CD1c-positive myeloid dendritic cell (primary cell): ENCODE measurements around the gene SHANK2.

Source experiments
- DNase-seq: peaks from one replicate; pipeline ENCODE4 v3.0.0-alpha.2; 2016; ENCODE audit errors: extremely low spot score

SHANK2 gene

DNA sequence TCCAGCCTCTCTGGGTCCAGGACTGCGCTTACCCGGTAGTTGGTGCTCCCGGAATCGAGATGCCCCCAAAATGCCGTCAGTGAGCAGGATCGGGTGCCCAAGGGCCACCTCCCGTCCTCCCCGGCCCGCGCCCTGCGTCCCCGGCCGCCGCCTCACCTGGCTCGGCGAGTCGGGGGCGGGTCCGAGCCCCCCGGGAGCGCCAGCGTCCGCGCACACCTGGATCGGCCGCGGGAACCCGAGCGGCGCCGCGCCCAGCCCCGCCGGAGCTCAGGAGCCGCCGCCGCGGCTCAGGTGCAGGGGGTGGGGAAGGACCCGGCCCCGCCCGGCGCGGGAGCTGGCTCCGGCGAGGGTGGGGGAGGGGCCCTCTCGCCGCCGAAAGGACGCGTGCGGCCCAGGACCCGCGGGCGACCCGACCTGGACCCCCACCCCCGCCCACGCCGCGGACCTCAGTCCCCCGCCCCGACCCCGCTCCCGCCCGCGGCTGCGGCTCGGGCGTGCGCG lies at the start of gene SHANK2:
Gene SHANK2 (minus strand): TSS at position 309 of the 501 bp plus-strand sequence. CDS start 105,251 bp downstream, outside the sequence.
- no peak for DNase-seq

DNA sequence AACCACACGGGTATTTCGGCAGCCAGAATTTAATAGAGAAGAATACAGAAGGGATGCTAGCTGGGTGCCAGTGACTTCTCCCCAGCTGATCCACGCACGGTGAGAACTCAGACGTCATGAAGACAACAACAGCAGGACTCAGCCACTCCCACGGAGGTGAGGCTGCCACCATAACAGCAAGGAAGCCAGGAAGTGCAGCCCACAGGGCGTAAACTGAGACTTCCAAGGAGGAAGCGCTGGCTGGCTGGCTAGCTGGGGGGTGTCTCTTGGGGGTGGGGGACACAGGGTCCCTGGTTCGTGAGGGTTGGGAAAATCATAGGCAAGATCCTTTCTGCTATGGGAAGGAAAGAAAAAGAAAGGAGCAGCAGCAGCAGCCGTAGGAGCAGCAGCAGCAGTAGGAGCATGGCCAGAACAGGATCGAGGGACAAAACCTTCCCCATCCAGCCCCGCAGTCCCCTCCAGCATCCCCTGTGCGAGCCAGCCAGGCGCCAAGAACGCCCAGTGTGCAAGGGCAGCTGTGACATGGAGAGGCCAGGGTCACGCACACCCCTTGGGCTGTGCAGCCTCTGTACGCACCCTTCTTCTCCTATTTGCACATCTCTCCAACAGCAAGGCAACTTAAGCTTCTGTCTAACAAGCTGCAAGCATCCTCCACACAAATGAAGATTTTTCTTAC lies 49.6 kb upstream of the SHANK2 start:
- DNase-seq, result no peak

DNA sequence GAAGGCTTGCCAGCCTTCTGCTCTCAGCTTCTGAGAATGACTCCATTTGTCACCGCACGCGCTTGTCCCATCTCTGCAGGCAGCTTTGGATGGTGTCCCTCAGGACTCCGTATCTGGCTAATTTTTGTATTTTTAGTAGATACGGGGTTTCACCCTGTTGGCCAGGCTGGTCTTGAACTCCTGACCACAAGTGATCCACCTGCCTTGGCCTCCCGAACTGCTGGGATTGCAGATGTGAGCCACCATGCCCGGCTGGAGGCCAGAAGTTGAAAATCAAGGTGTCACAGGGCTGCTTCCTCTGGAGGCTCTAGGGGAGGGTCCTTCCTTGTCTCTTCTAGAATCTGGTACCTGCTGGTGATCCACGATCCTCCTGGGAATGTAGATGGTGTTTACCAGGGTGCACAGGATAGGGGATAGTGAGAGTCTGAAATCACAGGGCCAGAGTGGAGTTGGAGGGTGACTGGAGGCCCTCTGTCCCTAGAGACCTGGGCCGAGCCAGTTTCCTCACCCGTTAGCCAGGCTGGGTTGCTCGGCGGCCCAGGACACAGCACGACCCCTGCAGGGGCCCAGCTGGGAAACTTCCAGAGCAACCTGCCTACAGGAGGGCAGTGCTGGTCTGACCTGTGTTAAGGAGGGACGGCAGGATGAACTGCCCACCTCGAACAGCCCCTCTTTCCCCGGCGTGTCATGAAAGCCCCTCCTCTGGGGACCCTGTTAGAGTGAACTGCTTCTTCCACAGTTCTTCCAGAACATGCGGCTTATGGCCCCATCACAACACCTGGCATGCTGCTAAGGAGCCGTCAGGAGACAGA lies 48.9 kb upstream of the SHANK2 start:
- no peak for DNase-seq

DNA sequence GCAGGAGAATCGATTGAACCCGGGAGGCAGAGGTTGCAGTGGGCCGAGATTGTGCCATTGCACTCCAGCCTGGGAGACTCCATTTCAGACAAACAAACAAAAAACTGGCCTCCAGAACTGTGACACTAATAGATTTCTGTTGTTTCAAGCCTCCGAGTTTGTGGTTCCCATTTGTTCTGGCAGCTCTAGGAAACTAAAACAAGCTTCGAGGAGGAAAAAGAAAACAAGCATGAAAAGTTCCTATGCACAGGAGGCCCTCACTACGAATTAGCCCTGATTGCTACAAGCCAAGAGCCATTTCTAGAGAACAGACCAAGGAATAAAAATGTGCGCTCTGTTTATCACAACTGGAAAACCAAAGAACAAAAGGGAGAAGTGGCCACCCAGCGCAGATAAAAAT lies 47.8 kb upstream of the SHANK2 start:
- no peak for DNase-seq

DNA sequence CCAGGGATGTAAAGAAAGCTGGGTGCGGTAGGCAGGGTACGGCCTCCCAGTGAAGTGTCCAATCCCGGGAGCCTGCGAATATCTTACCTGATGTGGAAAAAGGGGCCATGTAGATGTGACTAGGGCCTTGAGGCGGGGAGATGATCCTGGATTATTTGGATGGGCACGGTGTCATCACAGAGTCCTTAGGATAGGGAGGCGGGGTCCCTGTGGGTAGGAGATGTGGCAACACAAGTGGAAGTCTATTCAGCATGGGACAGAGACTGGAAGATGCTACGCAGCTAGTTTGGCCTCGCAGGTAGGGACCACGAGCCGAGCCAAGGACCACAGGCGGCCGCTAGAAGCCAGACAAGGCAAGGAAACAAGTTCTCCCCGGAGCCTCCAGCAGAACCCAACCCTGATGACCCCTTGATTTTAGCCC lies 46.4 kb upstream of the SHANK2 start:
- no peak for DNase-seq

DNA sequence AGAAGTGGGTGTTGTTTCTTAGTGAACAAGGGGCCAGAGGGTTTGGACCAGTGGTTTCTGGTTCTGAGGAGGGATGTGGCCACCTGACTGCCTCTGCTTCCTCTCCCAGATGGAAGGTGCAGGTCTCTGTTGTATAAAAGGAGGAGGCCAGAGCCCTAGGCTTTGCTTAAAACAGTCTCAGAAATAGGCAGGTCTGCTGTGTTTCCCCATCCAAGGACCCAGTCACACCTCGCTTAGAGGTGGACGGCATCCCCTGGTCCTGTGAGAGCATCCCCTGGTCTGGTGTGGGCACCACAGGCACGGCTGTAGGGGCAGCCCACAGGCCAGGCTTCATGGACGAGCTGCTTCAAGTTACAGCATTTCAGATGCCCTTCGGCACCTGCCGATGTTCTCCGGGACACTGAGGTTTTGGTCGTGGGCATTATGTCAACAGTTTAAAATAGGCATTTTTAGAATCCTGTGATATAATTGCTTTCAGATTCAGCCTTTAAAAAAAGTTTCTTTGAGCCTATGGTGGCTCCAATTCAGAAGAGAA lies 45.7 kb upstream of the SHANK2 start:
- no peak for DNase-seq

DNA sequence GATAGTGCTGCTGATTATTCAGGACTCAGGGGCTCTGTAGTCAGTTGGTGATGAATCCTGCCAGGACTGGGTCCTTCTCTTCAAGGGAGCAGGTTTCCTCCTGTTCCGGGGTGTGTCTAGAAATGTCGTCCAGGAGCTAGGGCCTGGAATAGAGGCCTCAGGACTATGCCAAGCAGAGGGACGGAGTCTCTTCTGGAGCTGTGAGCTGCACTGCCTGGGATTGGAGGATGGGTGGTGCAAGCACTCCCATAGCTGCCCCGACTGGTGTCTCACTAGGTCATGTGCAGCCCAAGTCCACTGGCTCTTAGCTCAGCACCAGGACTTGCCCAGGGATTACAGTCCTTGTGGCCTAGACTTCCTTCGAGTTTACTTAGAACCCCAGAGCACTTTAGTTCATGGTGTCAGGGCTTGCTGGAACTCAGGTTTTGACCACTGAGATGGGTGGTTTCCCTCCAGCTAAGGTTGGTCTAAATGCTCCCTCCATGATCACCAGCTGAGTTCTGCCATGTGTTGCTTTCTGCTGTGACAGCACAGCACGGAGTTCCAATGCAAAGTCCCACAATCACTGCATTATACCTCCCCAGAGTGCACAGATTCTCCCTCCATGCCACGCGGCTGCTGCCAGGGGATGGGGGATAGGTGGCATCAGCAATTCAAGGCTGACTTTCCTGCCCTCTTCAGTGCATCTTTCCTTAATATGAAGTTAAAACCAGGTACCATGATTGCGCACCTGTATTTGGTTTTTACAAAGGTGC lies 42.6 kb upstream of the SHANK2 start:
- DNase-seq, result no peak

DNA sequence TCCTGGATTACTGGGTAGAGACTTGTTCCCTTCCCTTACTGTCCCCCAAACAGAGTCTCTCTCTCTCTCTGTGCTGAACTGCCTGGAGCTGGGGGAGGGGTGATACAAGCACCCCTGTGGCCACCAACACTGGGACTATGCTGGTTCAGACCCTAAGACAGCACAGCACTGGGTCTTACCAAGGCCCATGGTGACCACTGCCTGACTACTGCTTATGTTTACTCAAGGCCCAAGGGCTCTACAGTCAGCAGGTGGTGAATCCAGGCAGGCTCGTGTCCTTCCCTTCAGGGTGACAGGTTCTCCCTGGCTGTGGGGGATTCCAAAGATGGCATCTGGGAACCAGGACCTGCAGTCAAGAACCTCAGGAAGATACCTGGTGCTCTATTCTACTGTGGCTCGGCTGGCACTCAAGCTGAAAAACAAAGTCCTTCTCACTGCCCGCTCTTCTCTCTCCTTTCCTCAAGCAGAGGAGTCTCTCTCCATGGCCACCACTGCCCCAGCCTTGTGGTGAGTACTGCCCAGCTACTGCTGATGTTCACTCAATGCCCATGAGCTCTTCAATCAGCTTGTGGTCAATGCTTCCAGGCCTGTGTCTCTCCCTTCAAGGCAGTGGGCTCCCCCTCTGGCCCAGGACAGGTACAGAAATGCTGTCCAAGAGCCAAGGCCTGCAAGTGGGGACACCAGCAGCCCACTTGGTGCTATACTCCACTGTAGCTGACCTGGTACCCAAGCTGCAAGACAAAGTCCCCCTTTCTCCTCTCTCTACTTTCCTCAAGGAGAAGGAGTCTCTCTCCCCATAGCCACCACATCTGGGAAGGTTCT lies 41.8 kb upstream of the SHANK2 start:
- DNase-seq, result no peak

DNA sequence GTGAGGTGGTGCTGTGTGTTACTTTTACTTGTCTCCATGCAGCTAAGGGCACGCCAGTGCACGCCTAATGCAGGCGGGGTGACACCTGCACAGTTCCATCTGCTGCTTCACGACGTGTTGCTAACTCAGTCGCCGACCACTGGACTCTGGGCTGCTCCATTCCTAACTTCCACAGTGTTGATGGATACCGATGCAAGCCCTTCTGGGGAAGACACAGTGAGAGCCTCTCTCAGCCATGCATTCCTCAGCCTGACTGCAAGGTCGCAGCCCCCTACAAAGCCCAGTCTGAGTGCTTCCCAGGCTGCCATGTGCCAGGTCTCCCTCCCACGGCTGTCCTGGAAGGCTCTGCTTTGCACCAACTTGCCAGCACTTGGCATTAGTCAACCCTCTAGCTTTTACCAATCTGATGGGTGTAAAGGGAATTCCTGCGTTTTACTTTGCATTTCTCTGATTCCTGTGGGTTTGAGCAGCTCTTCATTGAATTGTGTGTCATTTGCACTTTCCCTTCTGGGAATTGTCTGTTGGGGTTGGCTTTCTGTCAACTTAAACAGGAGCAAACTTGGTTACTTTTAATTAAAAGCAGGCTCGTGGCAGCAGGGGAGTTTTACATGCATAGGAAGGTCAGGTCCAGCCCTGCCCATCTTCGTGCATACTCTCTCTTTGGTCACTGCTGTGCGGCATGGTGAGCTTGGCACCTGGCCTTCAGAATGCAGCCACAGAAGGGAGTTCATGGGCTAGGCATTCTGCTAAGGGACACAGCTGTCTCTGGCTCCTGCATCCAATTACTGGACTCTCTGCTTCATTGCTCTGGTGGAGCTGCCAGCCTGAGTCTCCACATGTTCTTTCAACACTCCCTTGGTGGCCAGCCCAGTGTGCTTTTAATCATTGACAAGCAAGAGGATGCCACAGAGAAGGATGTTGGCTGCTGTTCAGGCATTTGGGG lies 34.6 kb upstream of the SHANK2 start:
- no peak for DNase-seq

DNA sequence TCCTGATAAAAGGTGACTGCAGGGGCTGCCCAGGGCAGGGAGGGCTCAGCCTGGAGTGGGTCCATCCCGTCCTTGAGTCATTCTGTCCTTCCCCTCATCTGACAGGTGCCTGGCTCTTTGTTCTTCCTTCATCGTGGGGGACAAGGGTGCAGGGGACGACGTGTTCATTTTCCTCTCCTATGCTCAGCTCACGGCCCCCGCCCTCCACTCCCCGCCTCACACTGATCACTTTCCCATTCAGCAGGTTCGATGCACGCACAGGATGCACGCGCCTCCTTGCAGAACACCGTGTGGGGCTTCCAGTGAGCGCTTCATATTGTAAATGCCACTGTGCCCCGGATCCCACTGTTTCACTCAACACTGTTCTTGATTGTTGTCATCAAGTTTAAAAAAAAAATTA lies 32.7 kb upstream of the SHANK2 start:
- no peak for DNase-seq

DNA sequence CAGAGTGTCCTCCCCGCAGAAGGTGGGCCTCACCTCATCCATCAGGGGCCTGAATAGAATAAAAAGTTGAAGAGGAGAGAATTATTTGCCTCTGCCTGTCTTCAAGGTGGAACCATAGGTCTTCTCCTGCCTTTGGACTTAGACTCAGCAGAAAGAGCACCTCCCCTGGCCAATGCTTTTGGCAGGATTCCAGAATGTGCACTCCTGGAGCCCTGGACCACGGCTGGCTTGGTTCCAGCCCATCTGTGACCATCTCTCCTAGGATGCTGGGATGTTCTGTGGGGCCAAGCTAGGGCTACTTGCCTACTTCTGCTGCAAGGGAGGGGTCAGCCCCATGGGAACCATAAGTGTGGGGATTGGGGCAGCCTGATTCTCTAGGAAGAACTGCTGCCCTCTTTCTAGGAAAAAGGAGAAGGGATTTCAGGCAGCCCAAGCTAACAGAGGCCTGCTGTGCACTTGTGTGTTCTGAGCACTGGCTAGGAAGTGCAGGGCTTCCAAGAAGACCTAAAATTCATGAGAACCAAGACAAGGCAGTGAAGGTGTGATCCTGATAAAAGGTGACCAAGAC lies 32.2 kb upstream of the SHANK2 start:
- DNase-seq, result no peak

DNA sequence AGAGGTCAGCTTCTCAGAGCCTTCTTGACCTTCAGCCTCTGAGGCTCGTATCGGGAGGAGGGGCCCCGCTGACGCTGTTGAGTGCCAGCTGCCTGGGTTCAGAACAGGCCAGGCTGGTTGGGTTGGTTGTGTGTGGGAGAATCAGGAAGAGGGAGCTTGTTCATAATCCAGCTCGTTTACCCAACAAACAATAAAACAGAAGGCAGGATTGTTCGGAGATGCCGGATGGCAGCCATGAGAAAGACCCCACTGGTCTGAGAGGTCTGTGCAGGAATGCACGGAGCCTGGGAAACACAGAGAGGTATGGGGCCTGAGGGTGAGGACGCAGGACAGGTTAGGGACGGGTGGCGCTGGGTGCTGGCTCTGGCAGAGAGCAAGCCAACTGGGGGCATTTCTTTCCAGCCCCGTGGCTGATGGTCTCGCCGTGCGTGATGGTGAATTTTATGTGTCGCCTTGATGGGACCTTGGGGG lies 31.6 kb upstream of the SHANK2 start:
- DNase-seq, result no peak

DNA sequence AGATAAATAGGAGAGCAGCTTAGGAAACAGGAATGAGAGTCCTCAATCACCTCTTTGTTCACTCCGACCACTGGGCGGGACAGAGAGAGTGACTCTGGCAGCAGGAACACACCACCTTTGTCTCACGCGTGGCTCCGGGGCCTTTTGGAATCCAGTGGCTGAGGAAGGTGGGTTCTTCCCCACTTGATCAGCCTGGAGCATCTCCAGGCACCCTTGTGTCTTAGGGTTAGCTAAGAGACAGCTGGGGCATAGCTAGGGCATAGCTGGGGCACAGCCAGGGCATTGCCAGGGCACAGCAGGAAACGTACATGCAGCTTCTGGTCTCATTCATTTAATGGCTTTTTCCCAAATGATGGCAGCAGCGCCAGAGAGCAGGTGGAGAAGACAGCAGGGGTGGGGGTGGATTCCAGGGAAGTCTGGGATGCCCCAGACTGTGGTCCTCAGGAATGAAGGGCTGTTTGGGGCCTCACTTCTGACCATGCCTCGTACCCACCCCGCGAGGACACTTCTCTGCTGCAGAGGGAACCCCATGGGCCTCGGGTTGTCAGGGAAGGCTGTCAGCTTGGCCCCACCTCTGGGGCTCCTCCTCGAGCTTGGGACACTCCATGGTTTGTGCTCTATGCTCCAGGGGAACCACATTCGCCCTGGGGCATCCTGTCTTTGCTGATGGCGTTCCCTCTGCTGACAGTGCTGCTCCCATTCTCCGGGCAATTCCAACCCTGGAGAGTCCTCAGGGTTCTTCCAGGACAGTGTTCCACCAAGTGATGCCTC lies 30.4 kb upstream of the SHANK2 start:
- DNase-seq, result no peak

DNA sequence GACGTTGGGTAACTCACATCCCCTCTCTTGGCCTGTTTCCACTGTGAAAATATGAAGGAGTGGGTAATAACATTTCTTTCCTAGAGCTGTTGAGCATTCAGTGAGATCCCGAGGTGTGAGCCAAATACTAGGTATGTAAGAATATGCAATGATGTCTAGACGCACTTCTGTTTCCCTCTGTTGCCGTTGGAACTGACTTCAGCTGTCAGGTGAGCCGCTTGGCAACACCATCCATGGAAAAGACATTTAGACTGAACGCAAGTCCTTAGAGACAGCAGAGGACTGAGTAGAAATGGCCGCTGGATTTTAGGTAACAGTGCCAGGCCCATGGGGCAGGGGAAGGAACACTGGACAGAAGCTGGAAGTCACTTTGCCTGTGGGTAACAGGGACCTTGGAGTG lies 29.5 kb upstream of the SHANK2 start:
- DNase-seq, result no peak

DNA sequence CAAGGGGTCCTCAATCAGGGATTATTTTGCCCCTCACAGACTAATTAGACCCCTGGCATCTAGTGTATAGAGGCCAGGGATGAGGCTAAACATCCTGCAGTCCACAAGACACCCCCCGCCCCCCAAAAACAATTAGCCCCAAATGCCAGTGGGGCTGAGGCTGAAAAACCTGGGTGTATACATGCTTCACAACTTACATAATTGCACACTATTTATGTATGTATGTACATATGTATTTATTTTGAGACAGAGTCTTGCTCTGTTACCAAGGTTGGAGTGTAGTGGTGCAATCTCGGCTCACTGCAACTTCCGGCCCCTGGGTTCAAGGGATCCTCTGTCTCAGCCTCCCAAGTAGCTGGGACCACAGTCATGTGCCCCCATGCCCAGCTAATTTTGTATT lies 28.8 kb upstream of the SHANK2 start:
- no peak for DNase-seq

DNA sequence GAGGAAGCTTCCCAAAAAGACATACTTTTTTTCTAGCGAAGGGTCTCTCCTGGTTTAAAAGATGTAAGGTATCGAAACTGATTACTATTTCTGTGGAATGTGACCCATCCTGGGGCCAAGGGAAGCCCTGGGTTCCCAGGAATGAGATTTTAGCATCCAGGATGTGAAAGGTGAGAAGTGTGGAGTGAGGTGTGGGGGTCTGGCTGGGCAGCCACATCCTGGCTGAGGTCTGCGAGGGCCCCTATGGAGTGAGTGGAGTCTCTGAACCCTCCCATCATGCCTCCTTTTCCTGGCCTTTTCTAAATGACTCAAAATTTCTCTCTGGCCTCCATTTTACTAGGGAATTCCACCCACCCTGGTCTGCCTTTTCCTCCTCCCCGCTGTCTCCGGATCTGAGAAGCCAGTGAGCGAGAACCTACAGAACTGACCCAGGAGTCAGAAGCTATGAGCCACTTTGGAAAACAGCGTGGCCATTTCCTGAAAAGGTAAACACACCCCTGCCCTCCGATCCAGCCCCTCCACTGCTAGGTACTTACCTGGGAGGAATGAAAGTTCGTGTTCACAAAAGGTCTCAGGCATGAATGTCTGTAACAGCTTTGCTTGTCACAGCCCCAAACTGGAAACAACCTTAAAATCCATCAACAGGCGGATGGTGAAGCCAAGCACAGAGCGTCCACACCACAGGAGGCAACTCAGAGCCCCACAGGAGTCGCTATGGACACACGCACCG lies 27.7 kb upstream of the SHANK2 start:
- no peak for DNase-seq

DNA sequence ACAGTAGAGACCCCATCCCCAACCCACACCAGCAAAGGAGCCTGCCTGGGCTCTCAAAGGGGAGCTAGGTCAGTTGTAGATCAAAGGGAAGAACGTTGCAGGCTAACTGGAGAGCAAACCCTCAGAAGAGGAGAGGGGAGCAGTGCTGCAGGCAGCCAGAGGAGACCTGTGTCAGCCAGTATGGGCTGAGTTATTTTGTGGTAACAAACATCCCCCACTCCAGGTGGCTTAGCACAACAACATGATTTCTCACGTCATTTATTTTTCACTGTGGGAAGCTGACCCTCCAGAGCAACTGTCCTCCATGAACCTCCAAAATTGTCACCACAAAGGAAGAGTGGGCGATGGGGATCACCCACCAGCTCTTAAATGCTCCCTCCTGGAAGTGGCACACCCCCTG lies 19.8 kb upstream of the SHANK2 start:
- no peak for DNase-seq
